Liver (tissue), 3 donors: ENCODE measurements around the gene COBL.

Source experiments
- RAD21 ChIP-seq, 2 donors: IDR thresholded peaks; 2 replicates each; pipeline ENCODE4 v1.6.1; 2016; ENCODE audit warnings: antibody characterized with exemption in 2 of 2, mild to moderate bottlenecking in 2 of 2
- TF ChIP-seq, protein P1 (sequence below): IDR thresholded peaks from 2 replicates; pipeline ENCODE4 v1.6.1; 2016; ENCODE audit warnings: antibody characterized with exemption
- TF ChIP-seq, protein P2 (sequence below): fragments of 150-350 bp; IDR thresholded peaks from 2 replicates; pipeline ENCODE4 v1.5.1; 2017; ENCODE audit warnings: improper control_type of control experiment, low read depth, low read length; ENCODE audit not compliant: missing input control
- donor health status: healthy.
- donor health status: healthy.

DNA sequence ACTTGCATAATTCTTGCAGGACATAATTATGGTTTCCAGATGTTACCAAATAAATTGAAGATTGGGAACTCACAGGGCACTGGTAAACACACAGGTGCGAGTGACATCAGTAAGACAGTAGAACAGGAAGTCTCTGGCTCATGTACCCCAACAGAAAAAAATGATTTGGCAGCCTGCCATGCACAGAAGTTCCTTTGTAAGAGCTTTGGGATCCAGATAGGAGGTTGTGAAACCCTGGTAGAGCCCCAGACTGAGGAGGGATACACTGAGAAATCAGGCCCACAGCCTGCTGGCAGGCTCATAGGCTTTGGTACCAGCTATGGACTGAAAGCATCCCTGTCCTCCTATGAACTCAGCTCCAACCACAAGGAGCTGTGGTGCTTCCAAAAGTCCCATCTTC lies 118.0 kb downstream of the COBL start:
- TF ChIP-seq, protein P1, sequence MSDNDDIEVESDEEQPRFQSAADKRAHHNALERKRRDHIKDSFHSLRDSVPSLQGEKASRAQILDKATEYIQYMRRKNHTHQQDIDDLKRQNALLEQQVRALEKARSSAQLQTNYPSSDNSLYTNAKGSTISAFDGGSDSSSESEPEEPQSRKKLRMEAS, result no peak
- TF ChIP-seq, protein P2, sequence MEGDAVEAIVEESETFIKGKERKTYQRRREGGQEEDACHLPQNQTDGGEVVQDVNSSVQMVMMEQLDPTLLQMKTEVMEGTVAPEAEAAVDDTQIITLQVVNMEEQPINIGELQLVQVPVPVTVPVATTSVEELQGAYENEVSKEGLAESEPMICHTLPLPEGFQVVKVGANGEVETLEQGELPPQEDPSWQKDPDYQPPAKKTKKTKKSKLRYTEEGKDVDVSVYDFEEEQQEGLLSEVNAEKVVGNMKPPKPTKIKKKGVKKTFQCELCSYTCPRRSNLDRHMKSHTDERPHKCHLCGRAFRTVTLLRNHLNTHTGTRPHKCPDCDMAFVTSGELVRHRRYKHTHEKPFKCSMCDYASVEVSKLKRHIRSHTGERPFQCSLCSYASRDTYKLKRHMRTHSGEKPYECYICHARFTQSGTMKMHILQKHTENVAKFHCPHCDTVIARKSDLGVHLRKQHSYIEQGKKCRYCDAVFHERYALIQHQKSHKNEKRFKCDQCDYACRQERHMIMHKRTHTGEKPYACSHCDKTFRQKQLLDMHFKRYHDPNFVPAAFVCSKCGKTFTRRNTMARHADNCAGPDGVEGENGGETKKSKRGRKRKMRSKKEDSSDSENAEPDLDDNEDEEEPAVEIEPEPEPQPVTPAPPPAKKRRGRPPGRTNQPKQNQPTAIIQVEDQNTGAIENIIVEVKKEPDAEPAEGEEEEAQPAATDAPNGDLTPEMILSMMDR, result no peak
- no peak for TF ChIP-seq RAD21 (IDR thresholded peaks at IDR 0.05)
